B cell (primary cell): ENCODE results near the gene SAPCD2. TPM values are rescaled to one million over a fixed set of nuclear protein-coding genes. Genes with fewer than 3 reads are reported as not detected.

ENCODE experiments used
- ATAC-seq: fragments of 200-7000 bp; cut with Tn5 transposase; one replicate; pipeline ENCODE4 v1.10.0; 2021; ENCODE audit warnings: low read depth, mild to moderate bottlenecking, moderate number of reproducible peaks, moderate library complexity
- CTCF ChIA-PET: fragments of 350-600 bp; sonication (Branson Sonifier 250); formaldehyde crosslinking; loops from one replicate; lab custom pipeline; 2021; ENCODE audit warnings: antibody characterized with exemption, inconsistent platforms; lab: Charles Lee
- POLR2A ChIA-PET: fragments of 350-600 bp; sonication (Branson Sonifier 250); formaldehyde crosslinking; loops from one replicate; lab custom pipeline; 2021; ENCODE audit warnings: antibody characterized with exemption; lab: Charles Lee
- DNase-seq: peaks from one replicate; pipeline ENCODE4 v3.0.0; 2013
- H2AFZ ChIP-seq: 2 replicates; pipeline ENCODE4 v1.6.1; 2012; ENCODE audit warnings: mild to moderate bottlenecking, low read depth, low read length; ENCODE audit not compliant: insufficient read depth, poor library complexity, severe bottlenecking
- H3K27ac ChIP-seq, 2 donors: 1 replicate in 1 of 2; 2 replicates in 1 of 2; pipeline ENCODE4 v1.5.1; 2012 to 2013; ENCODE audit warnings: low read length in 2 of 2, mild to moderate bottlenecking in 2 of 2, moderate library complexity in 1 of 2
- H3K27me3 ChIP-seq, 4 experiments: fragments of 200-600 bp in 1 of 4; sonication (generic) in 1 of 4; replicated peaks in 1 of 4; 1 replicate in 2 of 4; 2 replicates in 2 of 4; pipeline versions ENCODE4 v1.6.1 to v1.7.0; 2013 to 2016; ENCODE audit warnings: low read length in 3 of 4, mild to moderate bottlenecking in 2 of 4, mixed read lengths in 1 of 4, moderate library complexity in 1 of 4; ENCODE audit not compliant: insufficient read depth in 4 of 4, control insufficient read depth in 3 of 4; ENCODE audit errors: control extremely low read depth in 1 of 4
- H3K36me3 ChIP-seq, 2 experiments: replicated peaks in 1 of 2; 1 replicate in 1 of 2; 2 replicates in 1 of 2; pipeline versions ENCODE4 v1.6.1 to v1.7.1; 2013; ENCODE audit warnings: low read length in 1 of 2; ENCODE audit not compliant: insufficient read depth in 2 of 2, control insufficient read depth in 1 of 2; ENCODE audit errors: control extremely low read depth in 1 of 2, extremely low read depth in 1 of 2
- H3K4me1 ChIP-seq, 2 donors: fragments of 200-600 bp in 1 of 2; sonication (generic) in 1 of 2; 1 replicate in 1 of 2; 2 replicates in 1 of 2; pipeline versions ENCODE4 v1.5.1 to v1.6.1; 2013 to 2017; ENCODE audit warnings: low read length in 2 of 2; ENCODE audit not compliant: control insufficient read depth in 2 of 2, insufficient read depth in 2 of 2
- H3K4me2 ChIP-seq: replicated peaks from 2 replicates; pipeline ENCODE3; 2012; ENCODE audit warnings: mild to moderate bottlenecking, low read depth, low read length; ENCODE audit not compliant: poor library complexity, severe bottlenecking
- H3K4me3 ChIP-seq, 5 experiments: fragments of 200-600 bp in 1 of 5; sonication (generic) in 1 of 5; 1 replicate in 3 of 5; 2 replicates in 2 of 5; pipeline versions ENCODE4 v1.5.1 to v1.7.0; 2011 to 2016; ENCODE audit warnings: low read length in 4 of 5, mild to moderate bottlenecking in 4 of 5, low read depth in 2 of 5, control low read depth in 1 of 5, moderate library complexity in 1 of 5; ENCODE audit not compliant: insufficient read depth in 1 of 5; ENCODE audit errors: control extremely low read depth in 1 of 5, extremely low read depth in 1 of 5
- H3K79me2 ChIP-seq: fragments of 200-600 bp; sonication (generic); one replicate; pipeline ENCODE4 v1.6.0; 2016; ENCODE audit warnings: low read length; ENCODE audit not compliant: control insufficient read depth, insufficient read depth
- H3K9ac ChIP-seq: fragments of 200-600 bp; sonication (generic); 2 replicates; pipeline ENCODE4 v1.6.1; 2017; ENCODE audit warnings: mild to moderate bottlenecking, low read length, moderate library complexity
- H3K9me3 ChIP-seq, 3 donors: one replicate each; pipeline versions ENCODE4 v1.6.1 to v1.7.1; 2013; ENCODE audit warnings: low read length in 2 of 3; ENCODE audit not compliant: control insufficient read depth in 2 of 3, insufficient read depth in 1 of 3; ENCODE audit errors: control extremely low read depth in 1 of 3
- H4K20me1 ChIP-seq: 2 replicates; pipeline ENCODE4 v1.6.0; 2012; ENCODE audit warnings: mild to moderate bottlenecking, low read length; ENCODE audit not compliant: insufficient read depth, control insufficient read depth, poor library complexity, severe bottlenecking
- H3K27ac Mint-ChIP-seq: one replicate; pipeline ENCODE4 v1.8.0; 2021; ENCODE audit warnings: mixed read lengths
- H3K27me3 Mint-ChIP-seq: one replicate; pipeline ENCODE4 v1.8.0; 2021; ENCODE audit warnings: mixed read lengths
- H3K4me1 Mint-ChIP-seq: one replicate; pipeline ENCODE4 v1.8.0; 2021; ENCODE audit warnings: mixed read lengths
- H3K4me3 Mint-ChIP-seq: one replicate; pipeline ENCODE4 v1.8.0; 2021; ENCODE audit warnings: mixed read lengths
- H3K9me3 Mint-ChIP-seq: one replicate; pipeline ENCODE4 v1.8.0; 2022; ENCODE audit warnings: mixed read lengths; ENCODE audit not compliant: insufficient read depth
- EZH2 ChIP-seq: IDR thresholded peaks from 2 replicates; pipeline ENCODE4 v1.6.1; 2012; ENCODE audit warnings: borderline replicate concordance, low read depth, mild to moderate bottlenecking, moderate library complexity, low read length; ENCODE audit not compliant: insufficient read depth, poor library complexity, severe bottlenecking
- WGBS: methylation state at CpG from one replicate; pipeline ENCODE4 v1.1.5; 2013; ENCODE audit warnings: missing lambda C conversion rate; ENCODE audit not compliant: insufficient coverage; 5-methylcytosine and 5-hydroxymethylcytosine counted together
- intact Hi-C: fragments of 100-400 bp; cut with micrococcal nuclease; formaldehyde crosslinking; loops from one replicate; pipeline ENCODE4 v1.10.0; 2022
- polyA plus RNA-seq: library from polyadenylated mRNA; depleted of rRNA; stranded (reverse); fragments of >200 nt; gene quantifications from 2 replicates; pipeline ENCODE4 v1.2.3, GENCODE V29; 2012
- total RNA-seq, 2 donors: library from RNA; stranded (reverse); fragments of 120-200 nt in 1 of 2; gene quantifications; 1 replicate in 1 of 2; 2 replicates in 1 of 2; pipeline versions ENCODE4 v1.2.3 to v1.2.4, GENCODE V29; 2013 to 2022
- TF ChIP-seq, protein P1 (sequence below): fragments of 200-600 bp; IDR thresholded peaks from one replicate; pipeline ENCODE4 v1.8.0; 2022; ENCODE audit warnings: antibody characterized with exemption, mild to moderate bottlenecking

Gene SAPCD2
- total and polyA plus RNA-seq, 2 donors (not counting 1 experiment from before 2014, with no cell fraction given): 0.39 to 0.69 TPM

DNA sequence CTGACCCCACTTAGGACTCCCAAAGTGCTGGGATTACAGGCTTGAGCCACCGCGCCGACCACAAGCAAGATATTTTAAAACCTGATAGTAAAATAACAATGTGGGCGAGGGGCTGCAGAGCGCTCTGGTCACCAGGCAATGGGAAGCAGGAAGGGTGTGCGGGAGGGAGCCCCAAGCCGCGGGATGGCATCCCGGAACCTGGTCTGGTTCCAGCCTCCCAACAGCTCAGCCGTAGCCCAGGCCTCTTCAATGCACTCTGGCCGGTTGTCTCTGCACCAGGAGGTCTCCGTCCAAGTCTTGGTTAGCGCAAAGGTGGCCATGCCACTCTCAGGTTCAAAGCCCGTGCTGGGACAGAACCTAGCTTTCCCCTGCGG, 6.3 kb upstream of the SAPCD2 start:
- Histone ChIP-seq H3K4me1 (peaks cover 11 to 23% of the 10 kb centered on the region in 2 donors), H4K20me1 (peaks cover 26% of the 10 kb centered on the region), H3K27ac (peak overlapping the region in 1 of 2 donors; percentile 65), H3K4me2 (peak overlapping the region; percentile 96), H2AFZ (peak overlapping the region; percentile 69), H3K79me2 (peaks cover 12% of the 10 kb centered on the region), H3K4me3 (peak overlapping the region in 4 of 5 experiments; percentile 25 to 52 (median 39)), H3K27me3 (no peaks in the 10 kb centered on the region), H3K9me3 (no peaks in the 10 kb centered on the region), H3K36me3 (peaks cover 0 to 21% of the 10 kb centered on the region in 2 experiments), H3K9ac (peak overlapping the region; percentile 53)
- DNase-seq (no peak), ATAC-seq (no peak)
- intact Hi-C loops: loop anchor here (1.0 kb wide), 1 partner anchor 10 kb away; the partner anchor contains the start of gene MAN1B1
- ChIA-PET POLR2A (interaction anchor here (0.5 to 2.0 kb wide), 5 partner anchors 8 to 293 kb away, joined by 3 to 17 read pairs (median 6); partner anchors contain the start of gene MAN1B1), CTCF (interaction anchor here (1.0 to 2.8 kb wide), 6 partner anchors 9 to 41 kb away, joined by 3 to 13 read pairs (median 7); partner anchors contain the start of genes MAN1B1 and NPDC1)
- Mint-ChIP-seq H3K4me3 (peak overlapping the region; percentile 78), H3K4me1 (peaks cover 19% of the 10 kb centered on the region), H3K27me3 (no peaks in the 10 kb centered on the region), H3K9me3 (no peaks in the 10 kb centered on the region), H3K27ac (peak overlapping the region; percentile 80)
- 71% methylated on average over 13 of the region's 15 CpGs for WGBS
- TF ChIP-seq, protein P1, sequence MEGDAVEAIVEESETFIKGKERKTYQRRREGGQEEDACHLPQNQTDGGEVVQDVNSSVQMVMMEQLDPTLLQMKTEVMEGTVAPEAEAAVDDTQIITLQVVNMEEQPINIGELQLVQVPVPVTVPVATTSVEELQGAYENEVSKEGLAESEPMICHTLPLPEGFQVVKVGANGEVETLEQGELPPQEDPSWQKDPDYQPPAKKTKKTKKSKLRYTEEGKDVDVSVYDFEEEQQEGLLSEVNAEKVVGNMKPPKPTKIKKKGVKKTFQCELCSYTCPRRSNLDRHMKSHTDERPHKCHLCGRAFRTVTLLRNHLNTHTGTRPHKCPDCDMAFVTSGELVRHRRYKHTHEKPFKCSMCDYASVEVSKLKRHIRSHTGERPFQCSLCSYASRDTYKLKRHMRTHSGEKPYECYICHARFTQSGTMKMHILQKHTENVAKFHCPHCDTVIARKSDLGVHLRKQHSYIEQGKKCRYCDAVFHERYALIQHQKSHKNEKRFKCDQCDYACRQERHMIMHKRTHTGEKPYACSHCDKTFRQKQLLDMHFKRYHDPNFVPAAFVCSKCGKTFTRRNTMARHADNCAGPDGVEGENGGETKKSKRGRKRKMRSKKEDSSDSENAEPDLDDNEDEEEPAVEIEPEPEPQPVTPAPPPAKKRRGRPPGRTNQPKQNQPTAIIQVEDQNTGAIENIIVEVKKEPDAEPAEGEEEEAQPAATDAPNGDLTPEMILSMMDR: no peak
- TF ChIP-seq EZH2: no peak

DNA sequence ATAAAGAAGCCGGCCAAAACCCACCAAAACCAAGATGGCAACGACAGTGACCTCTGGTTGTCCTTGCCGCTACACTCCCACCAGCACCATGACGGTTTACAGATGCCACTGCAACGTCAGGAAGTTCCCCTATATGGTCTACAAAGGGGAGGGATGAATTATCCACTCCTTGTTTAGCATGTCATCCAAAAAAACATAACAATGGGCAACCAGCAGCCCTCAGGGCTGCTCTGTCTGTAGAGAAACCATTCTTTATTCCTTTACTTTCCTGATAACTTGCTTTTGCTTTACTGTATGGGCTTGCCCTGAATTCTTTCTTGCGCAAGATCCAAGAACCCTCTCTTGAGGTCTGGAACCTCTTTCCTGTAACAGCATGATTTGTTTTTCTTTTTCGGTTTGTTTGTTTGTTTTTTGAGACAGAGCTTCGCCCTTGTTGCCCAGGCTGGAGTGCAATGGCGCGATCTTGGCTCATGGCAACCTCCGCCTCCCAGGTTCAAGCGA, 5.0 kb upstream of the SAPCD2 start:
- TF ChIP-seq, protein P1: no peak
- no peak for TF ChIP-seq EZH2
- Mint-ChIP-seq H3K9me3 (no peaks in the 10 kb centered on the region), H3K4me3 (no peak overlapping the region), H3K27me3 (no peaks in the 10 kb centered on the region), H3K4me1 (peaks cover 31% of the 10 kb centered on the region), H3K27ac (no peak overlapping the region)
- no peak for ATAC-seq
- no peaks in the 10 kb centered on the region for H3K27me3 ChIP-seq
- 100% methylated on average over 4 of the region's 12 CpGs for WGBS
- H3K9me3 ChIP-seq: no peaks in the 10 kb centered on the region
- POLR2A ChIA-PET: interaction anchor here (0.5 to 1.0 kb wide), 2 partner anchors 12 to 173 kb away, joined by 3 to 5 read pairs; partner anchors contain the start of gene MAN1B1
- H3K27ac ChIP-seq: no peak overlapping the region
- CTCF ChIA-PET: interaction anchor here (1.9 to 2.8 kb wide), 4 partner anchors 8 to 46 kb away, joined by 4 to 13 read pairs (median 11); partner anchors contain the start of genes MAN1B1 and NPDC1
- H3K4me3 ChIP-seq: no peak overlapping the region
- H3K4me1 ChIP-seq: peaks cover 17 to 34% of the 10 kb centered on the region in 2 donors
- H3K79me2 ChIP-seq: peaks cover 12% of the 10 kb centered on the region
- no peak overlapping the region for H3K4me2 ChIP-seq
- H4K20me1 ChIP-seq: peaks cover 23% of the 10 kb centered on the region
- intact Hi-C loops: no loop called here
- no peak overlapping the region for H3K9ac ChIP-seq
- H3K36me3 ChIP-seq: peaks cover 0 to 12% of the 10 kb centered on the region in 2 experiments
- peak; percentile 17 for DNase-seq
- H2AFZ ChIP-seq: no peak overlapping the region
